HG03139 (cell line): ENCODE data around the gene PTGR3.

Experiments used
- ATAC-seq: cut with Tn5 transposase; IDR thresholded peaks from one replicate; pipeline ENCODE4 v1.9.1; 2021; ENCODE audit not compliant: unreplicated experiment

Gene PTGR3, protein sequence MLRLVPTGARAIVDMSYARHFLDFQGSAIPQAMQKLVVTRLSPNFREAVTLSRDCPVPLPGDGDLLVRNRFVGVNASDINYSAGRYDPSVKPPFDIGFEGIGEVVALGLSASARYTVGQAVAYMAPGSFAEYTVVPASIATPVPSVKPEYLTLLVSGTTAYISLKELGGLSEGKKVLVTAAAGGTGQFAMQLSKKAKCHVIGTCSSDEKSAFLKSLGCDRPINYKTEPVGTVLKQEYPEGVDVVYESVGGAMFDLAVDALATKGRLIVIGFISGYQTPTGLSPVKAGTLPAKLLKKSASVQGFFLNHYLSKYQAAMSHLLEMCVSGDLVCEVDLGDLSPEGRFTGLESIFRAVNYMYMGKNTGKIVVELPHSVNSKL

DNA sequence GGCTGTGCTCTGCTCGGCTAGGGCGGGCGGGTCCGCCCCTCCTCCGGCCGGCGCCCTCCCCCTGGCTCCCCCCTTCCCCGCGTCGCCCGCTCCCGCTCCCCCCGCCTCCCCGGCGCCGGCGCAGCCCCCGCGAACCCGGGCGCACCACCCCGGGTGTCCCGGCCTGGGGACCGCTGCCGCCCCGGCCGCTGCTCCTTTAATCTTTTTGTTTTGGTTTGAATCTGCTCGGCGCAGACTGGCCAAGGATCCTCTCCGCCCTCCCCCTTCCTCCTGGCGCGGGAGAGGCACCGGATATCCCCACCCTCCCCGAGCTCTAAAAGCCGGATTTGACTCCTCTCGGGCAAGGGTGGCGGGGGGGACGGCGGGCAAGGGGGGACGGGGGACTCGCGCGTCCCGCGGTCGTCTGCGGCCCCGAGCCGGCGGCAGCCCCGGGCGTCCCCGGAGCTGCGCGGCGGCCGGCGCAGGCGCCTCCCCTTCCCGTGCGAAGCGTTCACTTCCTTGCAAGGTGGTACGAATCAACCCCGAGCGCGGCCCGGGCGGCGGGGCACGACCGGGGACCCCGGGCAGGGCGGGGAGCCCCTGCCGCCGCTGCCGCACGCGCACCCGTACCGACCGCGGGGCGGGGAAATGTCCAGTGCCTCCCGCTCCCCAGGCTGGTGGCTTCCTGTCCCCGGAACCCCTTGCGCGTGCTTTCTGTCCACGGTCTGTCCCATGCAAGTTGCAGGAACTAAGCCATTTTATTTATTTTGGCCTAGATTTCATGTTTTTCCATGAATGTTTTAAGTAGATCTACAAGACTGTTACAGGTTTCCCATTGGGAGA is at the start of gene PTGR3:
Gene PTGR3 (minus strand): TSS at position 11 of the 822 bp plus-strand sequence. CDS start 81 bp downstream, outside the sequence.
- peak; percentile 41 for ATAC-seq

DNA sequence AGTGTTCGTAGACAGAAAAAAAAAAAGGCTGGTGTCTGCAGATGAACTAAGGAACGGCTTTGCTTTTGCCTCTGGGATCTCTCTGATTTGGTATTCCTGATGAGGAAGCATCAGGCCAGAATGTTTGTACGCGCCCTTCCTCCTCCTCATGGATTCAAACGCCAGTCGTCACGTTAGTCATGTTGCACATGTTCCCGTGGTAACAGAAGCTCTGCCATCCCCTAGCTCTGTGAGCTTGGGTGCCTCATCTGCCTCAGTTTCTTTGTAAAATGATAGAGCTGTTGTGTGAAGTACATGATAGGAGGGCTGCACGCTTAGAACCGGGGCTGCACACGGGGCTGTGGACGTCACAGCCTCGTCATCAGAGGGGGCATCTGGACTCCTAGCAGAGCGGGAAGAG is 48.7 kb upstream of the PTGR3 start:
- no peak for ATAC-seq

DNA sequence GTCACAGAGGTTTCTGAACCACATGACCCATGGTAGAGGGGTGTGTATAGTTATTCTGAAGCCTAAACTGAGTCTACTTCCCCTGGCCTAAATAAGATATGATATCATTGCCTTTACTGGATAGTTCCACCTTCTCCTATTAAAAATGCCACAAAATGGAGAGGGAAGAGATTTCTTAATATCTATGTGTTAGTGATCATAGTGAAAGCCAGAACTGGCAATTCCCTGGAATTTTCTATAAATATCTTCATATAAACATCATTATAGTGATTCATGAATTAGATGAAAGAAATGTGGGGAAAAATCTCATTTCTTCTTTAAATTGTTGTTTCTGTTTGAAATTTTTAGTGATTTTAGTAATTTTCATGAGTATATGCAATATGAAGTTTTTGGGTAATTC is 47.4 kb upstream of the PTGR3 start:
- no peak for ATAC-seq

DNA sequence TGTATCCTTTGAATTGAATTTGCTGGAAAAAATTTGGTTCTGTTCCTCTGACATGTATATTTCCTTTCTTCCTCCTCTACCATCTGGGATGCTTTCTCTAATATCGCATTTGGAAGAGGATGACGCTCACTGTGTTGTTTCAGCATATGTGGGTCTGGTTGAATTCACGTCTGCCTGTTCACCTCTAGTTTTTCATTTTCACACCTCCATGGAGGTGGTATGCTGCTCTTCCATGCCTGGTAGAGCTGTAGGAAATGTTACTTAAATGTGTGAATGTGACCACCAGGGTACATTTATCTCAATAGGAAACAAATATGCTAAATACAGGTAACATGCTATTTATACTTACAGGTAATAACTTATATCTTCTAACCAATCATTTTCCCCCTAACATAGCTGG is 46.2 kb upstream of the PTGR3 start:
- no peak for ATAC-seq

DNA sequence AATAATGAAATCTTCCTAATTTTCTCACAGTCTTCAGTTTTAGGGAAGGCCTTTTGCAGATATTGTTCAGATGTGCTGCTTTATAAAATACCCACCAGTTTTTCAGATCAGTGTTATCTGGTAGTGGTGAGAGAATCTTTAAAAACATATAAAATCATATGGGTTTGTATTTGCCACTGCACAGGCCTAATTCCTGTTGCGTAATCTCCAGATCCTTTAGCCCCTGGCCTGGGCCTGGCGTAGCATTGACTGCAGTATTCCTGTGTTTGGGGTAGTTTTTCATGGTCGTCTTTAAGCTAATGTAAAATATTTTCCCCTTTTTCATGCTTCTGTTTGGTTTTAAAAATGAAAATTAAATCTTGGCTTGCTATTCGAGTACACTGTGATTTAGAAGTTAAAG is 44.8 kb upstream of the PTGR3 start:
- ATAC-seq = no peak

DNA sequence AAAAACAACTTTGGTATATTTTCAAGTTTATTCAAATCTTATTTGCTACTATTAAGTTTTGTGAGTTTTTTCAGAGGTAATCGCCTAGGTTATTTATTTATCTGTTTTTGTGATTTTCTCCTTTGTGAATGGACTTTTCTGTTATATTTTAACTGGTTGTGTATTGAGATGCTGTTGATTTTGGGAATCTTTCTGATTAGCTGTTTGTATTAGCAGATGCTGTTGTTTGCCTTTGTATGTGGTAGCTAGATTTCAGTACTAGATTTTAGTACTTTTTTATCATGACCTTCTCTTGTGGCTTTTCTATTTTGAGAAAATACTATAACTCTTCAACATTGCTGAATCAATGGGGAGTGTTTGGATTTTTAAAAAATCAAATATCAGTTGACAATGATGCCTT is 44.1 kb upstream of the PTGR3 start:
- ATAC-seq = no peak

DNA sequence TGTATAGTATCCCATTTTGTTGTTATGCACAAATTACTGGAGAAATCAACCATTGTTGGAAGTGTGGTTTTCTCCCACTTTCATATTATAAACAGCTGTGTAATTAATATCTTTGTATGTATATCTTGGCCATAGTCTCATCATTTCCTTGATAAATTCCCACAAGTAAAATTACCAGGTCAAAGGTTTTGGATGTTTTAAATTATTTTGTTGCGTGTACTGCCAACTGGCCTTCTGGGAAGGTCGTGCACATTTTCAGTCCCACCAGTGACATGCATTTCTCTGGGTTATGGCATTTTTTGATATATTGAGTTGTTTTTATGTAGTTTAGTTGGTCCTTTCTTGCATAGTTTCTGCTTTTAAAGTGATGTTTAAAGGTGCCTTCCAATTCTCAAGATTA is 43.2 kb upstream of the PTGR3 start:
- no peak for ATAC-seq

DNA sequence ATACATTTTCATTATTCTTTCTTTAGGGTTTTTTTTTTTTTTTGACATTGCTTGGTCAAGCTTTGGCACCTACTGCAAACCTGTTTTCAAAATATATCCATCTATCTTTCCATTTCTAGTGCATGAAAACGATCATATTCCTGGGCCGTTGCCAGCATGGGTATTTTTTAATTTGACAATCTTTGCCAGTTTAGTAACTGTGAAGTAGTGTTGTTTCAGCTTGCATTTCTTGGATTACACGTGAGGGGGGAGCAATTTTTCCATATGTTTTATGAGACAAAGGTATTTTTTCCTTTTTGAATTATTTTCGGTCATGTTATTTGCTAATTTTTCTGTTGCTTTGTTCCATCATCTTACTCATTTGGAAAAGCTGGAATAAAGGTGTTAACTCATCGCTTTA is 42.5 kb upstream of the PTGR3 start:
- no peak for ATAC-seq

DNA sequence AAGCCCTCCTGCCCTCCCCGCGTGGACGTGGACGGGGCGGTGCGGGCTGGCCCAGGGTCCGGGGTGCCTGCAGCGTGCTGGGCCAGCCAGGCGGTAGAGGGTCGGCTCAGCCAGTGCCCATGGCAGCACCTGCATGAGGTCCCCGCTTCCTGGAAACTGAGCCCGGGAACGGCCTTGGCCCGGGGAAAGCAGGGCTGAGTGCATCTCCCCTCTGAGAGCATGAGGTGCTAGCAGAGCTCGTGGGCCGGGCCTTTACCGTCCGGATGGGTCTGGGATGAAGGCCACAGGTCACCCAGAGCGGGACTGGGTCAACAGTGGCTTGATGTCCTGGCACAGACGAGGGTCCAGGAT is 41.5 kb upstream of the PTGR3 start:
- no peak for ATAC-seq

DNA sequence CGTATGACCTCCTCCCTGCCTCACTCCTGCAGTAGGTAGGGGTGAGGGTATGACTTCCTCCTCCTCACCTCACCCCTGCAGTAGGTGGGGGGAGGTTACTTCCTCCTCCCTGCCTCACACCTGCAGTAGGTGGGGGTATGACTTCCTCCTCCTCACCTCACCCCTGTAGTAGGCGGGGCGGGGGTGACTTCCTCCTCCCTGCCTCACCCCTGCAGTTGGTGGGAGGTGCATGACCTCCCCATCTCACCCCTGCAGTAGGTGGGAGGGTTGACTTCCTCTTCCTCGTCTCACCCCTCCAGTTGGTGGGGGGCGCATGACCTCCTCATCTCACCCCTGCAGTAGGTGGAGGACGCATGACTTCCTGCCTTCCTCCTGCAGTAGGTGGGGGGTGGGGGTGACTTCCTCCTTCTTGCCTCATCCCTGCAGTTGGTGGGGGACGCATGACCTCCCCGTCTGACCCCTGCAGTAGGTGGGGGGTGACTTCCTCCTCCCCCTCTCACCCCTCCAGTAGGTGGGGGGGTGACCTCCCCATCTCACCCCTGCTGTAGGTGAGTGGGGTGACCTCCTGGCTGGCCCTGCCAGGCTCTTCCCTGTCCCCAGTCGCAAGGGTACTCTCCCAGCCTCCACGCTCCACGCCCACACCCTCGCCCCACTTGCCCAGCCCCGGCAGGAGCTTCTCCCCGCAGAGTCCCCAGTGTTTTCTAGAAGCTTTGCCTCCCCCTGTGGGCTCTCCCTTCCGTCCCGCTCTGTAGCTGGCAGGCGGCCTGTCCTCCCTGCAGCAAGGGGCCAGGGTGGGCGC is 40.9 kb upstream of the PTGR3 start:
- no peak for ATAC-seq

DNA sequence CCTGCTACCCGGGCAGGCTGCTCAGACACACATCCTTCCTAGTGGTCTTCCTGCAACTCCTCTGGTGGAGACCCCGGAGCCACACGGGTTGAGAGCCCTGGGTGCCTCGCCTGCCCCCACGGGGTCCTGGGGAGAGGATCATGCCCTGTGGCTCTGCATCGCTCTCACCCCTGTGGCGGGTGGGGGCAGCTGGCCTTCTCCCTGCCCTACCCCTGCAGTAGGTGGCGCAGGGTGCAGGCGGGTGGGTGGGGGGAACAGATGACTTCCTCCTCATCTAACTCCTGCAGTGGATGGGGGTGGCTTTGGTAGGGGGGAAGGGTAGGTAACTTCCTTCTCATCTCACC is 40.2 kb upstream of the PTGR3 start:
- no peak for ATAC-seq

DNA sequence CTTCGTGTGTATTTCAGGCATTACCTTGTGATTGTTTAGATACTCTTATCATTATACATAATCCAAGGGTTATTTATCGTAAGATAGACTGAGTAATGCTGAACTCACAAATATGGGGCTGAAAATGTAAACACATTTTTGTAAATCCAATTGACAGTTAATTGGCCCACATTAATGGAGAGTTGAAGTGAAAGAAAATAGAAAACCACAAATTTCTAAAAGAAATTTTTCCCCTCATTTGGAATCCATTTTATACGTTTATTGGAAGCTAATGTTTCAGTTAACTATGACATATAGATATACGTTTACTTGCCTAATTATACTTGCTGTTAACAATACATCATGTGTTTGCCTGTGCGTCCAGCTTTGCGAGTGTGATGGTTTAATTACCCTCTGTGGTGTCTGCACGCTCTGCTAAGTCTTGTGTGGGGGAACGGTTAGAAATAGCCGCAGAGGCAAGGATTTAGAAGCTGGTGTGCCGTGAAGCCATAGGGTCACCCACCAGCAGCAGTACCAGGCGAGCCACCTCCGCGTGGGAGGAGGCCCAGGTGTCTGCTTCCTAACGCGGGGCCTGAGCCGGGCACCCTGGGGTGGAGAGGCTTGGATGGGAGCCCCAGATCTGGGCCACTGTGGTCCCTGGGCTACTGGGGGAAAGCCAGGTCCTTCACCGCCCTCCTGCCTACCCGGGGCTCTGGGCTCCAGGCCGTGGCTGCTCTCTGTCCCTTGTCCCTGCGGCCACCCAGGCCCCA is 39.7 kb upstream of the PTGR3 start:
- ATAC-seq = no peak

DNA sequence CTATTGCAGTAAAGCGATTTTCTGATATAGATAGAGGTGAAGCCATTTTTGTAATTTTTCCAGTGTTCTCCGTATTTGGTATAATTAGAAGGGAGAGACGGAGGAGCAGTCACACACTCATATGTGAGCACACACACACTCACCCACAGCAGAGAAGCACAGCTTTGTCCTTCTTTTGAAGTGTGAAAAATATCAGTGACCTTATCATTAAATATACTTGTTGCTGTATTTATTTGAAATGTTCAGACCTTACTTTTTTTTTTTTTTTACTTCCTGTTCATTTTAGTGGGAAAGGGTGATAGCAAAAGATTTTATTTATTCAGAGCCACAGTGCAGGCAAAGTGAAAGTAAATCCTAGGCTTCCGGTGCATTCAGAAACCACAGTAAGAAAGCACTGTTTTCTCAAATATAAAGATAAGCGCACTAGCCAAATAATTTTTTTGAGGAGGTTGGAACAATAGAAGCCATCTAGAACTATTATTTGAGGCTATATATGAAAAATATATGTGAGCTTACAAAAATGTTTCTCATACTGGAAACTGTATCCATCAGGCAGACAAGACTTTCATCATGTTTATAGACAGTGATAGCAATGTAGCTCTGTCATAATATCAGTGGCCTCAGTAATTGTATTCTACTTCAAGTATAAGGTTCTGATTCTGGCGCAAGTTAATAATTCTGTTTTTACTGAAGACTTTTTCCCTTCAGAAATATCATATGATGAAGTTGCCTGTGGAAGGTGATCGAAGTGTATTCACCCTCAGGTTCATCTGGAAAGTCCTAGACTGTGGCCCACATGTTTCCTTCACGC is 38.9 kb upstream of the PTGR3 start:
- no peak for ATAC-seq

DNA sequence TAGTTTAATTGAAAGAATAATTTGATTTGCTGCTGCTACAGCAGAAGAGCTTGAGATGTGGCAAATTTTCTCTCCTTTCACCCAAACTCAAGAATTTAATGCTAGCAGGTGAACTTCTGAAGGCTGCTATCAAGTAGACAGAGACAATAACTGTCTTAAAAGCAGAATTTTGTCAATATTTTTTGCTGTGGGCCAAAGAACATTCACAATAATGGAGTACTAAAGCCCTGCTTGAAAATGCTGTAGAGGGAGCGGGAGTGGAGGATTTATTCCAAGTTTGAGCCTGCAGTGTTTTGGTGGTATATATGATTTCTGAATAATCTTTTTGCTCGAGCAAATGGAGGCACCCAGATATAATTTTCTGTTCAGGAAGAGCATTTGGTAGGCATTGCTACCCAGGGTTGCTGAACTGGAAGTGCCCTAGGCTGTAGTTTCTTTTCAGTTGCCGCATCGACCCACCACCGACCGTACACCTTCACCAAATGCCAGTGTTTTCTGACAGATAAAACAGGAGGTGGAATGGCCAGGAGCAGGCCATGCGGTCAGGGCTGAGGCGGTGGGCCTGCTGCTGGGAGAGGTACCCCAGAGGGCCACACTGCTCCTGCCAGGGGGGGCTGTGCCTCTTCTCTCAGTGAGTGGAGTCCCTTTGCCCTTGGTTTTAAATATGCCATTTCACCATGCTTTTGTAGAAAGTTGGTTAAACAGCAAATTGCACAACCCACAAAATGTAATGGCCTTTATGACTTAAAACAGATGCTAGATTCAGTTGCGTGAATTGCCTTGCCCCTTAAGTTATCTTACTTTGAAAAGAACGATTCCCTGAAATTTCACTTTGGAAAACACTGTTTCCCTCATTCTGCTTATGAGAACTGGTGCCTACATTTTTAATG is 38.0 kb upstream of the PTGR3 start:
- ATAC-seq = no peak

DNA sequence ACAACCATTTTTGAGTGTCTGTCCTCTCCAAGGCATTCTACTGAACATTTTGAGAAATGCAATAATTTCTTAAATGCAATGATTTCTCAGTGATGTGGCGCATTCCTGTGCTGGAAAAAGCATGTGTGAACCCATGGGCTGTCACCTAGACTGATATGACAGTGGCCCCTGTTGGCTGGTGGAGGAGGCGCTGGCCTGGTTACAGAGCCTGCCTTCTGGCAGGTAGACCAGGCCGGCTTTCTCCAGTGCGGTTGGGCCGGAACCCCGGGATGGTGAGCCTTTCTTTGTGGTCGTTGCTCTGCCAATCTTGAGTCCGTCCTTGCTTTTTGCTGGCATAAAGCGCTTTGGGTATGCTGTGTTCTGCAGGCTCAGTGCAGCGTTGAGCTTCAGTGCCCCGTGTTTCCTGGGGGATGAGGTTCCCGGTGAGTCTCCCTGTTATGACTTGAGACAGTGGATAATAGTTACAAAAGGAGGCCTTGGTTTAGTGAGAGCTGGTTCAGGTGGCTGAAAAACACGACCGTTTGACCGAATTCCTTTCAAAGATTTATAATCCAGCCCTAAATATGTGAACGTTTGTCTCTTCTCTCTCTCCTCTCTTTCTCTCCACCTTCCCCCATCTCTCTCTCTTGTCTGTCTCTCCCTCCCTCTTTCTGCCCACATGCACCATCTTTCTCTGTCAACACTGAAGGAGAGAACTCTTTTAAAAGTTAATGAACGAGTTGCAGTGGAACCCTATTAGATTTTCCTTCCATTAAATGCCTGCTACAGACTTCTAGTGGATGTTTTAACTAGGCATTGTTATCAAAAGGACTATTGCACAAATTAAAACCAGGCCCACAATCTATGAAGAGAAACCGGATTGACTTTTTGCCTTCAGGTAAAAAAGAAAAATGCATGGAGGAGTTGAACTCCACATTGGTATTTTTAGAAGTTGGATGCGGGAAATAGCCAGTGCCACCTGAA is 35.7 kb upstream of the PTGR3 start:
- no peak for ATAC-seq

DNA sequence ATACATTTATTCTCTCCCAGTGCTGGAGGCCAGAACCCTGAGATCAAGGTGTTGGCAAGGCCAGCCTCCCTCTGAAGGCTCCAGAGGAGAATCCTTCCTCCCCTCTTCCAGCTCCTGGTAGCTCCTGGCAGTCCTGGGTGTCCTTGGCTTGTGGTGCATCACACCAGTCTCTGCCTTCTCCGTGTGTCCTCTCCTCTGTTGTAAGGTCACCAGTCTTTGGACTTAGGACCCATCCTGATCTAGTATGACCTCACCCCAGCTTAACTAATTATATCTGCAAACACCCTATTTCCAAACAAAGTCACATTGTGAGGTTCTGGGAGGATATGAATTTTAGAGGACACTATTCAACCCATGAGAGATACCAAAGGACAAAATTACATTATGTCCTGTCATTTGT is 32.8 kb upstream of the PTGR3 start:
- no peak for ATAC-seq

DNA sequence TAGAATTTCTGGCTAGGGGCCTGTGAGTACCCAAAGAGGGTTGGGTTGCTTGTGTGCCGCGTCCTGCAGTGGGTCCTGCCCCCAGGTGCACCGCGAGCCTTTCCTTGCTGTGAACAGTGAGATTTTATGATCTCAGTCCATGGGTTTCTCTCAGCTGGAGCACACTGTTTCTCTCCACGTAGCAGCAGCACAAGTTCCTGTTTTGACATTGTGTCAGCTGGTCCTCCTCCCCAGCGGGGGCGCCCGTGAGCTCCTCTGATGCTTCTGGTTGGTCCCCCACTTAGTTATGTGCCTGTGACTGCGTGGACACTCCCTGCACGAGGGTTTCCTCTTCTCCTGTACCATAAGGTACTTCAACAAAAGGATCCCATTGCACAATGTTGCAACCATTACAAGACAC is 31.5 kb upstream of the PTGR3 start:
- ATAC-seq = no peak

DNA sequence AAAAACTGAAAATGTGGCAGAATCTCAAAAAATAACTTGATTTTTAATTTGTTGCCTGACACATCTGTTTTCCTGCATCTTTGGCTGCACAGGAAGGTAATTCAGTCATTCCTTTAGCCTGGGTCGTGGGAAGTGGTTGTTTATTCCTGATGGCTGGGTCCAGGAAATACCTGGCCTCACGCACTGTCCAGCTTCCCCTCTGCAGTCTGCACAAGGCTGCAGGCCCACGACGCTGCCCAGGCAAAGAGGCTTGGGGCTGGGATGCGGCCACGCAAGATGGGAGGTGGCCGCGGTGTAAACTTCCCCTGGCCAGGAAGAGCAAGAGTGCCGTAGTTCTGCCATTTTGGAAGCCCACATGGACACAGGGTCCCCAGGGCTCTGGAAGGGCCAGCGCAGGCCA is 29.8 kb upstream of the PTGR3 start:
- ATAC-seq = no peak
